Right renal cortex interstitium (tissue), 3 donors: Measurements from ENCODE around the gene GTF3C5. TPM values are rescaled to one million over a fixed set of nuclear protein-coding genes. Genes with fewer than 3 reads are reported as not detected.
"Not testable (repeated sequence)": the region's sequence is repeated elsewhere in the genome, so short reads cannot be mapped to it uniquely, and the experiment has no call there.

Experiments used
- DNase-seq, 3 donors: peaks; one replicate each; pipeline ENCODE4 v3.0.0-alpha.2; 2013; ENCODE audit warnings: low read depth in 3 of 3, low spot score in 2 of 3
- polyA plus RNA-seq, 3 donors: library from polyadenylated mRNA; unstranded; fragments of 120-200 nt; gene quantifications; one replicate each; pipeline ENCODE4 v1.2.1, GENCODE V29; 2013; ENCODE audit not compliant: insufficient read length in 3 of 3

Gene GTF3C5
- polyA plus RNA-seq, 3 donors = 62.3 to 64.2 (median 64.1) TPM

DNA sequence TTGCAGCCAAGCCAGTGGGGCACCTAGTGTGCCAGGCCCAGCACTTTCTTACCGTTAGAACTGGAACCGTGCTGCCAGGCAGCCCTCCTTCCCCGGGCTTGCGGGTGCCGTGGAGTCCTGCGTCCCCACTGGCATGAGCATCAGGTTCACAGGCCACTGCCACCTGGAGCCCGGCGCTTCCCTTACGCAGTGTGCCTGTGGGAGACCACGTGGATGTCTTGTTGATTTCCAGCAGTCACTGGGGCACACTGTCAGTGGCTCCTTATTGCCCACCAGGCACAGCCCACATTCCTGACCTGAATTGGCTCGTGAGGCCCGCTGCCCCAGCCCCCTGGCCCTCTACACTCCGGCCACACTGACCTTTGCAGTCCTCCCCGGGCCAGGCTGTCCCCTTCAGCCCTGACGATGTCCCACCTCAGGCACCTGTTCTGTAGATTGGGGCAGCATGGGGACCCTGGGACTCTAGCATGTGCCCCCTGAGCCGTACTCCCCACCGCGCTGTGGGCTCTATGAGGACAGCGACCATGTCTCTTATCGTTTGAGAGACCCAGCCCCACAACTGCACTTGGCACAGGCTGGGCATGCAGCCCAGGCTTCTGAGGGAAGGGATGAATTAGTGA is 20.6 kb downstream of the GTF3C5 start:
- no peak for DNase-seq

DNA sequence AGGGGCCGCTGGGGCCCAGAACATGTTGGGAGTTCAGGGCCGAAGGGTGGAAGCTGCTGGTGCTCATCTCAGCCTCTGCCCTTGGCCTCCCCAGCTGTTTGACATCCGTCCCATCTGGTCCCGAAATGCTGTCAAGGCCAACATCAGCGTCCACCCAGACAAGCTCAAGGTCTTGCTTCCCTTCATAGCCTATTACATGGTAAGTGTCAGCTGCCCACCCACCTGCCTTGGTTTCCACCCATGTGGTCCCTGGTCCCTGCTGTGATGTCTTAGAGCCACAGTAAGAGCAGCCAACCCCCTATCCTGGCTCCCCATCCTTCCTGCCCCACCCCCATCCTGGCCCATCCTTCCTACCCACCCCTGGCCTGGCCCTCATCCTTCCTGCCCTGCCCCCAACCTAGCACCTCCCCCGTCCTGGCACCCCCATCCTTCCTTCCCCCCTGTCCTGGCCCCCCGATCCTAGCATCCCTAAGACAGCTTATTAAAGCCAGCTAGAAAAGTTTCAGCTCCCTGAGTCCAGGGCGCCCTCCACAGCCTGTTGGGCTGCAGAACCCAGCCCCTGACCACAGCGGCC is 21.3 kb downstream of the GTF3C5 start:
- no peak for DNase-seq

DNA sequence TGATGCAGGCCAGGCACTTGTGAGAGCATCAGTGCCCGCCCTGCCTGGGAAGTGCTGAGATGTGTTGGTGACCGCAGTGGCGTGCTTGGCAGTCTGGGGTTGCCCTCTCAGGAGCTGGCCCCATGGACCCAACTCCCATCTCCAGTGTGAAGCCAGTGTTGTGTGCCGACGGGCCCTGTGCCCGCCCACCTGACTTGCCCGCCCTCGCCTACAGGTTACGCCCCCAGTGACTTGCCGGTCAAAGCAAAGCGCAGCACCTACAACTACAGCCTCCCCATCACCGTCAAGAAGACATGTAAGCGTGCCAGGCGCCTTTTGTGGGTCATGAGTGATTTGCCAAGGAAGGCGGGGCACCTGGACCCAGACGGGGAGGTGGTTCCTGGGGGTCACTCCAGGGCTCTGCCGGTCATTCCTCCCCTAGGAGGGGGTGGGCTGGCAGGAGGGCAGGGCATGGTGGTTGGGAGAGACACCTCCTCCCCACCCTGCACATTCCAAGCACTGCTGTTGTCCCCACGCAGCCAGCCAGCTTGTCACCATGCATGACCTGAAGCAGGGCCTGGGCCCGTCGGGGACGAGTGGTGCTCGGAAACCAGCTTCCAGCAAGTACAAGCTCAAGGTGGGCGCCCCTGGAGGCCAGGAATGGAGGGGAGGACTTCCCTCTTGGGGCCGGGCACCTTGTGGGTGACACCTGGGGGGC is 23.5 kb downstream of the GTF3C5 start:
- DNase-seq = no peak

DNA sequence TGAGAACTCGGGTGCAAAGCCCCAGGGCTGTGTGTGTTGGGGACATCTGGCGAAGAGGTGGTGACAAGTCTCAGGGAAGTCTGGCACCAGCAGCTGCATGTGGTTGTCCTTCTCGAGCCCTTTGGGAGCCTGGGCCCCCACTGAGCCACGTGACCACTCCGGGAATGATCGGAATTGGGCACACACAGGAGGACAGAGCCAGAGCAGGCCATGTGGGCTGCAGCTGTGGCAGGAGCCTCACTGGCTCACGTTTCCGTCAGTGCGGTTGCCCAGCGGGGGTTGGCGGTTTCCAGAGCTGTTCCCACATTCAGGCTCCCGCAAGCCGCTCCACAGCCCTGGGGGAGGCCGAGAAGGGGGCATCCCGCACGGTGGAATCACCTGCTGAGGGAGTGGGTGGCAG is 24.2 kb downstream of the GTF3C5 start:
- DNase-seq = no peak

DNA sequence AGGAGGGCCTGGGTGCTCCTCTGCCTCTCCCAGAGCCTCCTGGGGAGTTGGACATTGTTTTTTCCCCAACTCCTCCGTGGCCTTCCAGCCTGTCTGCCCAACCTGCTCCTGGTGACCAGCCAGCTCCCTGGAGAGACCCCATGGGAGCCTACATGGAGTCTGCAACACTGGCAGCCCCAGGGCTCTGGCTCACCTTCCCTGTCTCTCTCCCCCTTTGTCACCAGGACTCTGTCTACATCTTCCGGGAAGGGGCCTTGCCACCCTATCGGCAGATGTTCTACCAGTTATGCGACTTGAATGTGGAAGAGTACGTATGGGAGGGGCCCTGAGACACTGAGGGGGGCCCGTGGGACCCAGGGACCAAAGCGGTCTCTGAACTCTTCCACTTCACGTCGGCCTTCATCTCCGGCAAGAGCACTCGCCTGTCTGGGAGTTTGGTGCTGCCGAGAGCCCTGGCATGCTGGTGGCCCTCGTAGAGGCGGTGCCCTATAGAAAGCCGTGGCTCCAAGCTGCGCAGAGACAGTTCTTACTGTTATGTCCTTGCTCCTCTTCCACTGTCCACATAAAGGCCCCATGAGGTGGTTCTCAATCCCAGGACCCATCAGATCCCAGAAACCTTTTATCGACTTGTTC is 25.1 kb downstream of the GTF3C5 start:
- DNase-seq = no peak

DNA sequence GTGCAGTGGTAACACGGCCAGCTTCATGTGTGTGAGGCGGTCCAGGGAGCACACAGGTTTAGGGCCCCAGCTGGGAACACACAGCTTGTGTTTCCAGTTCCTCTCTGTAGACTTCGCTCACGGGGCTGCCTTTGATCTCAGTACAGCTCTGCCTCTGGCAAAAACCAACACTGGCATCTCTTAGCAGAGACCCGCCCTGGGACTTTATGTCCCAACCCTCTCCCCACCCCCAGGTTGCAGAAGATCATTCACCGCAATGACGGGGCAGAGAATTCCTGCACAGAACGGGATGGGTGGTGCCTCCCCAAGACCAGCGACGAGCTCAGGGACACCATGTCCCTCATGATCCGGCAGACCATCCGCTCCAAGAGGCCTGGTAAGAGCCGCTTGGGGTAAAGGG is 25.7 kb downstream of the GTF3C5 start:
- no peak for DNase-seq

DNA sequence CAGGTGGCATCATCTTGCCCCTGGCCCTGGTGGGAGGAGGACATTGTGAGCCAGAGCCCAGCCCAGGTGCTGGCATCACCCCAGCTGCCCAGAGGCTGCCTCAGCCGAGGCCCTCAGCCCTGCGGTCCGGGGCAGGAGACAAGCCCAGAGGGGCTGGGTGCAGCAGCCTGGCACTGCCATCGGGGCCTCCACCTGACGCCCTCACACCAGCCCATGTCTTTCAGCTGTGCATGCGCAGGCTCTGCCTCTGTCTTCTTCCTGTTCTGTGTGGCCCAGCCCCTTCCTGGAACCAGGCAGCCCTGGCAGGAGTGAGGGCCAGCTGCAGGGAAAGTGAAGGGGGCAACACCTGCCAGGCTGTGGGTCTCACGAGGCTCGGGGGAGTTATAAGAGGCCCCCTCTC is 26.2 kb downstream of the GTF3C5 start:
- DNase-seq = no peak

DNA sequence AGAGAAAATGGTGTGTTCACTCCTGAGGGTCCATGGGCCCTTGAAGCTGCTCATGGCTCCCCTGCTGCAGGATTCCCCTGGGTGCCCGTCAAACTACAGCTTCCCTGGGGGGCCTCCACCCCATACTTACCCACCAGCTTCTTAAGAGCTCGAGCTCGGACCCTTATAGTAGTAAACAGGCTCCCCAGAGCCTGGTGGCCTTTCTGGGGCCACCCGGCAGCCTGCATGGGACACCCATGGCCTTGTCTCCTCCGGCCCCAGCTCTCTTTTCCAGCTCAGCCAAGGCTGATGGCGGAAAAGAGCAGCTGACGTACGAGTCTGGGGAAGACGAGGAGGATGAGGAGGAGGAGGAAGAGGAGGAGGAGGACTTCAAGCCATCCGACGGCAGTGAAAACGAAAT is 26.8 kb downstream of the GTF3C5 start:
- no peak for DNase-seq

DNA sequence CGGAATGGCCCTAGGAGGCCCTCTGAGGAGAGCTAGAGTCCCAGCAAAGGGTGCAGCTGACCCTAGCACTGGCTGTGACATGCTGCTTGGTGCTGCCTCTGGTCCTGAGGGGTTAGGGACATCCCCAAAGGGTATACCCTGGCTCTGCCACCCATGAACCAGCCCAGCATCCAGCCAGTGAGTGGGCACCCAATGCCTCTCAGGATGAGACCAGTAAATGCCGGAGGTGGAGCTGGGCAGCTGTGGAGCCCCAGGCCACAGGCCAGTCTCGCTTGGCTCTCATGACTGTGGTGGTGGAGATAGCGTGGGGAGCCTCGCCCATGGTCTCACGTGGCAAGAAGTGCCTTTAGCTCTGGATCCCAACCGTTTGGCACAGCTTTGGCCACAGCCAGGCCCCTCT is 27.3 kb downstream of the GTF3C5 start:
- no peak for DNase-seq

DNA sequence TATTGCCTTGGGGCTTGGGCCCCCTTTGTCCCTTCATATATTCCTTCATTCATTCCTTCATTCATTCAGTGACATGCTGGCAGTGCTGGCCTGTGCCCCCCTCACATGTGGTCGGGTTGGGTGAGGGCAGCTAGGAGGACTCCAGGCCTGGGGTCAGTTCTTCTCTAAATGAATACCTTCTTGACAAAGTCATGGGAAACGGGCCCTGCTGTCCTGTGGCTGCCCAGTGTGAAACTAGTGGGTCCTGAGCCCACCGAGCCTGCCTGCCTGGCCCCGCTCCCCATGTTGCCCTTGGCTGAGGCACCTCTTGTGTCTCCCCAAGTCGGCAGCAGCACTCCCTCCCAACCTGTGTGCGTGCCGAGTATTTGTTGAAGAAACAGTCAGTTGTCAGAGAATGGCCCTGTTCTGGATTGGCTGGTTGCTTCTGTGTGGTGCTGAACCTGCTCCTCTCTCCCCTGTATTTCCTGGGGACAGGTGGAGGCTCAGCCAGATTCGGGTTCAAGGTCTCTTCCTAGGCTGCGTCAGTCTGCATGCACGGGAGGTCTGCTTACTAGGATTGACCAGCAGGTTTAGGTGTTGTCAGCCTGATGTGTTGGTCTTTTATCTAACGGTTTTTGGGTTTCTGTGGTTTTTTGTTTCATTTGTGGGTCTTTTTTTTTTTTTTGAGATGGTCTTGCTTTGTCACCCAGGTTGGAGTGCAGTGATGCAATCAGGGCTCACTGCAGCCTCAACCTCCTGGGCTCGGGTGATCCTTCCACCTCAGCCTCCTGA is 27.9 kb downstream of the GTF3C5 start:
- DNase-seq = no peak

DNA sequence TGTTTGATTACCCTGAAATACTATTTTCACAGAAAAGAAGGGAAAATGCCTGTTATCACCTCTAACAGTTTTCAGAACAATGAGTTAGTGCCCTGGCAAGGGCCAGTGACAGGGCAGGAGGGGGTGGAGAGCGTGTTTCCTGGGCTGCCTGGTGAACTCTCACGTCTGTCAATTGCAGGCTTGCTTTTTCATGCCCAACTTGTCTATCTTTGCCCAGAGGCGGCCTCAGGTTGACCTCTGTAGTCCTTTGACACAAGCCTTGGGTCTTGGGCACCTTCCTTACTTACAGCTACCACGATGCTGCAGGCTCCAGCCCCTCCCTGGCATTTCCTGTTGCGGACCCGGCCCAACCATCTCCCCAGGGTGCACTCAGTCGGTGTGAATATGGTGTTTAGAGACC is 28.8 kb downstream of the GTF3C5 start:
- no peak for DNase-seq

DNA sequence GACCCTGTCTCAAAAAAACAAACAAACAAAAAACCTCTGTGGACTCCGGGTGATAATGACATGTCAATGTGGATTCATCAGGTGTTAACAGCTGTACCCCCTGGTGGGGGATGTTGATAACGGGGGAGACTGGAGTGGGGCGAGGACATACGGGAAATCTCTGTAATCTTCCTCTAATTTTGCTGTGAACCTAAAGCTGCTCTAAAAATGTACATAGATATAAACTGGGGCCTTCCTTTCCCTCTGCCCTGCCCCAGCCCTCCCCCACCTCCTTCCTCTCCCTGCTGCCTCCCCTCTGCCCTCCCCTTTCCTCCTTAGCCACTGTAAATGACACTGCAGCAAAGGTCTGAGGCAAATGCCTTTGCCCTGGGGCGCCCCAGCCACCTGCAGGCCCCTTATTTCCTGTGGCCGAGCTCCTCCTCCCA is 29.6 kb downstream of the GTF3C5 start:
- no peak for DNase-seq

DNA sequence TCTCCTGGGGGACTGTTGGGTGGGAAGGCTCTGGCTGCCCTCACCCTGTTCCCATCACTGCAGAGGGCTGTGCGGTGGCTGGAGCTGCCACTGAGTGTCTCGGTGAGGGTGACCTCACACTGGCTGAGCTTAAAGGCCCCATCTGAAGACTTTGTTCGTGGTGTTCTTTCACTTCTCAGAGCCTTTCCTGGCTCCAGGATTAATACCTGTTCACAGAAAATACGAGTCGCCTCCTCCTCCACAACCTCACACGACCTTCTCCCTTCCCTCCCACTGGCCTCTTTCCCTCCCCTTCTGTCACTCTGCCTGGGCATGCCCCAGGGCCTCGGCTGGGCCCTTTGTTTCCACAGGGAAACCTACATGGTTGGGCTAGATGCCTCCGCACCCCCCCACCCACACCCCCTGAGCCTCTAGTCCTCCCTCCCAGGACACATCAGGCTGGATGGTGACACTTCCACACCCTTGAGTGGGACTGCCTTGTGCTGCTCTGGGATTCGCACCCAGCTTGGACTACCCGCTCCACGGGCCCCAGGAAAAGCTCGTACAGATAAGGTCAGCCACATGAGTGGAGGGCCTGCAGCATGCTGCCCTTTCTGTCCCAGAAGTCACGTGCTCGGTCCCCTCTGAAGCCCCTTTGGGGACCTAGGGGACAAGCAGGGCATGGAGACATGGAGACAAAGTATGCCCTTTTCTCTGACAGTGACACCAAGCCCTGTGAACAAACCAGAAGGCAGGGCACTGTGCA is 30.4 kb downstream of the GTF3C5 start:
- not testable (repeated sequence) for DNase-seq

DNA sequence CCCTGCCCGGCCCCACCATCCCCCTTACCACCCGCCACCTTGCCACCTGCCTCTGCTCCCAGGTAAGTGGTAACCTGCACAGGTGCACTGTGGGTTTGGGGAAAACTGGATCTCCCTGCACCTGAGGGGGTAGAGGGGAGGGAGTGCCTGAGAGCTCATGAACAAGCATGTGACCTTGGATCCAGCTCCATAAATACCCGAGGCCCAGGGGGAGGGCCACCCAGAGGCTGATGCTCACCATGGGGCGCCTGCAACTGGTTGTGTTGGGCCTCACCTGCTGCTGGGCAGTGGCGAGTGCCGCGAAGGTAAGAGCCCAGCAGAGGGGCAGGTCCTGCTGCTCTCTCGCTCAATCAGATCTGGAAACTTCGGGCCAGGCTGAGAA is 31.0 kb downstream of the GTF3C5 start, which contains the start of gene CEL:
CEL (plus strand) TSS at position 218 of the 382 bp plus-strand sequence; CDS start at position 240, 22 bp downstream.
- not testable (repeated sequence) for DNase-seq

DNA sequence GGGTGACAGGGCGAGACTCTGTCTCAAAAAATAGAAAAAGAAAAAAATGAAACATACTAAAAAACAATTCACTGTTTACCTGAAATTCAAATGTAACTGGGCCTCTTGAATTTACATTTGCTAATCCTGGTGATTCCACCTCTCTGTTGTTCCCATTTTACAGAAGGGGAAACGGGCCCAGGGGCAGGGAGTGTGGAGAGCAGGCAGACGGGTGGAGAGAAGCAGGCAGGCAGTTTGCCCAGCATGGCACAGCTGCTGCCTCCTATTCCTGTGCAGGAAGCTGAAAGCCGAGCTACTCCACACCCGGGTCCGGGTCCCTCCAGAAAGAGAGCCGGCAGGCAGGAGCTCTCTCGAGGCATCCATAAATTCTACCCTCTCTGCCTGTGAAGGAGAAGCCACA is 31.8 kb downstream of the GTF3C5 start:
- DNase-seq = not testable (repeated sequence)

DNA sequence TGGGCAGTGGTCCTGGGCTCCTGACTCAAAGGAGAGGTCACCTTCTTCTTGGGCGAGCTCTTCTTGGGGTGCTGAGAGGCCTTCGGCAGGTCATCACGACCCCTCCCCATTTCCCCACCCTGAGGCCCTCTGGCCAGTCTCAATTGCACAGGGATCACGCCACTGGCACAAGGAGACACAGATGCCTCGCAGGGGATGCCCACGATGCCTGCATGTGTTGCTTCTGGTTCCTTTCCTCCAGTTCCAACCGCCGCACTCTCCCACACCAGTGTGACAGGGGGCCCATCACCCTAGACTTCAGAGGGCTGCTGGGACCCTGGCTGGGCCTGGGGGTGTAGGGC is 32.3 kb downstream of the GTF3C5 start:
- DNase-seq = no peak

DNA sequence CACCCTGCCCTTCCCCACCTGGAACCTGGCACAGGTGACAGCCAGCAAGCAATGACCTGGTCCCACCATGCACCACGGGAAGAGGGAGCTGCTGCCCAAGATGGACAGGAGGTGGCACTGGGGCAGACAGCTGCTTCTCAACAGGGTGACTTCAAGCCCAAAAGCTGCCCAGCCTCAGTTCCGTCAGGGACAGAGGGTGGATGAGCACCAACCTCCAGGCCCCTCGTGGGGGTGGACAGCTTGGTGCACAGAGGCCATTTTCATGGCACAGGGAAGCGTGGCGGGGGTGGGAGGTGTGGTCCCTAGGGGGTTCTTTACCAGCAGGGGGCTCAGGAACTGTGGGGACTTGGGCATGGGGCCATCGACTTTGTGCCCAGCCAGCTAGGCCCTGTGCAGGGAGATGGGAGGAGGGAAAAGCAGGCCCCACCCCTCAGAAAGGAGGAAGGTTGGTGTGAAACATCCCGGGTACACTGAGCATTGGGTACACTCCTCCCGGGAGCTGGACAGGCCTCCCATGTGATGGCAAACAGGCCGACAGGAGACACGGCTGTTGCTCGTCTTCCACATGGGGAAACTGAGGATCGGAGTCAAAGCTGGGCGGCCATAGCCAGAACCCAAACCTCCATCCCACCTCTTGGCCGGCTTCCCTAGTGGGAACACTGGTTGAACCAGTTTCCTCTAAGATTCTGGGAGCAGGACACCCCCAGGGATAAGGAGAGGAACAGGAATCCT is 32.9 kb downstream of the GTF3C5 start:
- DNase-seq = no peak

DNA sequence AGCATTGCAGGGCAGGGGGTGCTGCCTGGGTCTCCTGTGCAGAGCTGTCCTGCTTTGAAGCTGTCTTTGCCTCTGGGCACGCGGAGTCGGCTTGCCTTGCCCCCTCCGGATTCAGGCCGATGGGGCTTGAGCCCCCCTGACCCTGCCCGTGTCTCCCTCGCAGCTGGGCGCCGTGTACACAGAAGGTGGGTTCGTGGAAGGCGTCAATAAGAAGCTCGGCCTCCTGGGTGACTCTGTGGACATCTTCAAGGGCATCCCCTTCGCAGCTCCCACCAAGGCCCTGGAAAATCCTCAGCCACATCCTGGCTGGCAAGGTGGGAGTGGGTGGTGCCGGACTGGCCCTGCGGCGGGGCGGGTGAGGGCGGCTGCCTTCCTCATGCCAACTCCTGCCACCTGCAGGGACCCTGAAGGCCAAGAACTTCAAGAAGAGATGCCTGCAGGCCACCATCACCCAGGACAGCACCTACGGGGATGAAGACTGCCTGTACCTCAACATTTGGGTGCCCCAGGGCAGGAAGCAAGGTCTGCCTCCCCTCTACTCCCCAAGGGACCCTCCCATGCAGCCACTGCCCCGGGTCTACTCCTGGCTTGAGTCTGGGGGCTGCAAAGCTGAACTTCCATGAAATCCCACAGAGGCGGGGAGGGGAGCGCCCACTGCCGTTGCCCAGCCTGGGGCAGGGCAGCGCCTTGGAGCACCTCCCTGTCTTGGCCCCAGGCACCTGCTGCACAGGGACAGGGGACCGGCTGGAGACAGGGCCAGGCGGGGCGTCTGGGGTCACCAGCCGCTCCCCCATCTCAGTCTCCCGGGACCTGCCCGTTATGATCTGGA is 33.7 kb downstream of the GTF3C5 start:
- no peak for DNase-seq

DNA sequence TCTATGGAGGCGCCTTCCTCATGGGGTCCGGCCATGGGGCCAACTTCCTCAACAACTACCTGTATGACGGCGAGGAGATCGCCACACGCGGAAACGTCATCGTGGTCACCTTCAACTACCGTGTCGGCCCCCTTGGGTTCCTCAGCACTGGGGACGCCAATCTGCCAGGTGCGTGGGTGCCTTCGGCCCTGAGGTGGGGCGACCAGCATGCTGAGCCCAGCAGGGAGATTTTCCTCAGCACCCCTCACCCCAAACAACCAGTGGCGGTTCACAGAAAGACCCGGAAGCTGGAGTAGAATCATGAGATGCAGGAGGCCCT is 34.2 kb downstream of the GTF3C5 start:
- DNase-seq = no peak
